Ovary (tissue), 9 donors: ENCODE results near the gene LRRC3. TPM values are rescaled to one million over a fixed set of nuclear protein-coding genes. Genes with fewer than 3 reads are reported as not detected.

Experiments used
- DNase-seq, 5 donors: peaks; one replicate each; pipeline ENCODE4 v3.0.0-alpha.2; 2019 to 2020
- H3K27ac ChIP-seq, 2 donors: fragments of 200-600 bp; one replicate each; pipeline versions ENCODE4 v1.5.1 to v1.8.0; 2019 to 2022
- H3K27me3 ChIP-seq: fragments of 200-600 bp; one replicate; pipeline ENCODE4 v1.8.0; 2022
- H3K36me3 ChIP-seq: fragments of 200-600 bp; sonication (generic); one replicate; pipeline ENCODE4 v1.5.1; 2019
- H3K4me1 ChIP-seq: one replicate; pipeline ENCODE4 v1.8.1; 2013; ENCODE audit warnings: mild to moderate bottlenecking, moderate library complexity; ENCODE audit not compliant: insufficient read depth
- H3K4me3 ChIP-seq: fragments of 200-600 bp; sonication (generic); one replicate; pipeline ENCODE4 v1.5.1; 2017
- H3K9me3 ChIP-seq, 2 donors: fragments of 200-600 bp in 1 of 2; sonication (generic) in 1 of 2; one replicate each; pipeline versions ENCODE4 v1.5.1 to v1.8.1; 2013 to 2019; ENCODE audit warnings: mild to moderate bottlenecking in 1 of 2, moderate library complexity in 1 of 2
- CTCF ChIP-seq, 3 donors: fragments of 450-650 bp in 2 of 3; fragments of 200-600 bp in 1 of 3; IDR thresholded peaks; one replicate each; pipeline versions ENCODE4 v1.5.1 to v1.8.0; 2016 to 2022; ENCODE audit warnings: antibody characterized with exemption in 3 of 3, mild to moderate bottlenecking in 1 of 3
- EP300 ChIP-seq: sonication (generic); formaldehyde crosslinking; IDR thresholded peaks from one replicate; pipeline ENCODE4 v1.6.1; 2017; ENCODE audit warnings: antibody characterized with exemption
- POLR2A ChIP-seq: fragments of 450-650 bp; IDR thresholded peaks from one replicate; pipeline ENCODE4 v1.6.1; 2017; ENCODE audit warnings: antibody characterized with exemption, mild to moderate bottlenecking, moderate library complexity
- WGBS, 3 donors: extraction: QIAGEN DNeasy Blood & Tissue Kit in 1 of 3; methylation state at CpG; one replicate each; pipeline versions ENCODE4 v1.1.5 to v1.1.7; 2013 to 2017; 5-methylcytosine and 5-hydroxymethylcytosine counted together
- intact Hi-C, 4 donors: fragments of 100-400 bp; cut with DNase I; formaldehyde crosslinking; loops; one replicate each; pipeline versions ENCODE4 v1.11.0 to v1.15.1; 2022 to 2023
- polyA plus RNA-seq, 2 donors: library from polyadenylated mRNA; stranded (reverse); fragments of 200-250 nt in 1 of 2; fragments of 350-450 nt in 1 of 2; fragmentation: Illumina TruSeq in 1 of 2; extraction: RNeasy Lipid Tissue Mini Kit (QIAGEN cat#74804) in 1 of 2; gene quantifications; one replicate each; pipeline ENCODE4 v1.2.3, GENCODE V29; 2013 to 2014
- total RNA-seq, 7 donors: library from RNA; depleted of rRNA in 2 of 7; stranded (reverse); fragments of >200 nt in 2 of 7; fragmentation: NEBNext Ultra II Directional in 3 of 7; extraction: Animal tissue kit (Norgen Biotek cat#: 25700) in 3 of 7; gene quantifications; one replicate each; pipeline versions ENCODE4 v1.1.0 to v1.2.4, GENCODE V29; 2016 to 2023
- donor health status: DM: no; HTN: no; CAD: no; lungs with moderate emphysema.
- donor health status: DM: no; HTN: no; CAD: no.
- donor health status: Bipolar disorder and iron deficiency.
- donor health status: DM: yes; HTN: yes; CAD: no.
- donor health status: DM: no; HTN: no; CAD: no.
- donor health status: DM: yes; HTN: yes; CAD: no.

The LRRC3 gene
- total and polyA plus RNA-seq, 9 donors, result 2.4 to 6.8 (median 3.9) TPM

DNA sequence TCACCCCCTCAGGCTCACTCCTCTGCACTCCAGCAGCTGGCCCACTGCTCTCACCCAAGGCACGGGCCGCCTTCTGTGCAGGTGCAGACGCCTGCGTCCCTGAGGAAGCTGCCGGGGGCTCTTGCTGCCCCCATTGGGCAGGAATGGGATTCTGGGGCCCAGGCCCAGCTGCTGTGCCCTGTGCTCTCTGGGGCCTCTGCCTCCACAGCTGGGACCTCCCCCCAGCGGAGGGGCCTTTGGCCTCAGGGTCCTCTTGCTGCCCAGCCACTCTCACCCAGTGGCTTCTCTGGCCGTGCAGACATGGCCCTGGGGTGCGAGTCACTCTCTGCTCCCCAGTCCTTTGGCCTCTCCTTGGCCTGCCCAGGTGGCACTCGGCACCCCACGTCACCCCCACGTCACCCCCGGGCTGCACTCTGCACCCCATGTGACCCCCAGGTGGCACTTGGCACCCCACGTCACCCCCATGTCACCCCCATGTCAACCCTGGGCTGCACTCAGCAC, 19.1 kb upstream of the LRRC3 start:
- WGBS, 3 donors, result 81 to 84% (median 83%) methylated on average over 13 of the region's 13 CpGs
- Histone ChIP-seq H3K36me3 (no peaks in the 10 kb centered on the region), H3K4me1 (no peaks in the 10 kb centered on the region), H3K9me3 (no peaks in the 10 kb centered on the region), H3K4me3 (no peak overlapping the region), H3K27ac (no peak overlapping the region), H3K27me3 (no peaks in the 10 kb centered on the region)
- TF ChIP-seq EP300, result no peak
- no peak for TF ChIP-seq CTCF (IDR thresholded peaks at IDR 0.05)
- TF ChIP-seq POLR2A, result no peak
- intact Hi-C loops, result no loop called here
- peak in 2 of 5 donors; percentile 6 to 10 for DNase-seq

DNA sequence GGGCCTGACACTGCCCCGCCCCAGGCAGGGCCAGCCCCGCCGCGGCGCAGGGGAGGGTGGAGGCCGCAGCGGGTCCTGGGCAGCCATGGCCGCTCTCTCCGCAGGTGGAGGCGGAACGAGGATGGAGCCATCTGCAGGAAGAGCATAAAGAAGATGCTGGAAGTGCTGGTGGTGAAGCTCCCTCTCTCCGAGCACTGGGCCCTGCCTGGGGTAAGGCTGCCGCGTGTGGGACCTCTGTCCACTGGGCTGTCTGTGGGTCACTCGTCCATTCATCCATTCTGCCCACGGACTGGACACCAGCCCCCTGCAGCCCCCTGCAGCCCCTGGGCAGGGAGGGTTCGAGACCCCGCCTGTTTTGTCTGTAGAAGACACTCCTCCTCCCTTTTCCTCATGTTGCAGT, 18.4 kb upstream of the LRRC3 start:
- intact Hi-C loops, result no loop called here
- no peak for TF ChIP-seq EP300
- no peak for TF ChIP-seq CTCF (IDR thresholded peaks at IDR 0.05)
- TF ChIP-seq POLR2A, result no peak
- no peaks in the 10 kb centered on the region for H3K27me3 ChIP-seq
- H3K27ac ChIP-seq, result no peak overlapping the region
- WGBS, 3 donors, result 81 to 83% (median 83%) methylated on average over 18 of the region's 18 CpGs
- H3K4me3 ChIP-seq, result no peak overlapping the region
- no peaks in the 10 kb centered on the region for H3K4me1 ChIP-seq
- no peaks in the 10 kb centered on the region for H3K36me3 ChIP-seq
- no peaks in the 10 kb centered on the region for H3K9me3 ChIP-seq
- DNase-seq, result peak in 2 of 5 donors; percentile 0 to 1

DNA sequence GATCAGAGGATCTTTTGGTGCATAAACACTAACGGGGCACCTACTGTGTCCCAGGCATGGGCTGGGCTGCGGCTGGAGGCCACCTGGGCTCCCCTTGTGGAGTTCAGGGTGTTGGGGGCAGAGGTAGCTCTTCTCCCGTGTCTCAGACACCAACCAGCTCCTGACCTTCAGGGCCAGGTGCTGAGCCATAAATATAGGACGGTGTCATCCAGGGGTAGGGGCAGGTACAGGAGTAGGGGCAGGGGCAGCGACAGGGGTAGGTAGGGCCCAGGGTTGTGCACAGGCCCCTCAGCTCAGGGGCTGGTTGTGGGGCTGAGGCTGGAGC, 18.0 kb upstream of the LRRC3 start:
- Histone ChIP-seq H3K27me3 (no peaks in the 10 kb centered on the region), H3K9me3 (no peaks in the 10 kb centered on the region), H3K4me3 (no peak overlapping the region), H3K36me3 (no peaks in the 10 kb centered on the region), H3K27ac (no peak overlapping the region), H3K4me1 (no peaks in the 10 kb centered on the region)
- 70 to 75% (median 71%) methylated on average over 5 of the region's 5 CpGs for WGBS, 3 donors
- TF ChIP-seq EP300 (no peak), CTCF (IDR thresholded peaks at IDR 0.05) (no peak), POLR2A (no peak)
- DNase-seq, result no peak
- intact Hi-C loops, result no loop called here

DNA sequence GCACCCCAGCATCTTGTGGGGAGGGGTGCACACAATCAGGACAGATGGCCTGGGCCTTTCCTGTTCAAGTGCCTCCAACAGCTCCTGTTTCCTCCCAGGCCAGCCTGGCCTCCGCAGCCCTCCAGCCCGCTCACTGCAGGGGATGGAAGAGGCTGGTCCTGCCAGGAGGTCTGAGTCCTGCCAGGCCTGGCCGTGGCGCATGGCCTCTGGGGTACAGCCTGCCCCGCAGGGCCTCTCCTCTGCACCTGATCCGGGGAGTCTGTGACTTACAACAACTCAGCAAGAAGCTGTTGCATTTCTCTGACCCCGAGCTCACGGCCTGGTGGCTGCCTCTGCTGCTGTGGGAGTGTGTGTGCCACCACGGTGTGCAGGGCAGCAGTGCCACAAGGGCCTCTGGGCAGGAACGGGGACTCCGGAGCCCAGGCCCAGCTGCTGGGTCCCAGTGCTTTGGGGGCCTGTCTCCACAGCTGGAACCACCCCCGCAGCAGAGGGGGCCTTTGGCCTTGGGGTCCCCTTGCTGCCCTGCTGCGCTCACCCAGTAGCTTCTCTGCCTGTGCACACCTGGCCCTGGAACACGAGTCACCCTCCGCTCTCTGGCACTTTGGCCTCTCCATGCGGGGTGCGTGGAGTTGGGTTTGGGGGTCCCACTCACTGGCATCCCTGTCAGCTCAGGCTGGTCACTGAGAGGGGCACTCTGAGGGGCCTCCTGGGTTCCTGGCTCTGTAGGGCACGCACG, 17.4 kb upstream of the LRRC3 start:
- Histone ChIP-seq H3K4me3 (no peak overlapping the region), H3K27ac (no peak overlapping the region), H3K4me1 (no peaks in the 10 kb centered on the region), H3K27me3 (no peaks in the 10 kb centered on the region), H3K36me3 (no peaks in the 10 kb centered on the region), H3K9me3 (no peaks in the 10 kb centered on the region)
- DNase-seq, result peak in 1 of 5 donors; percentile 6
- intact Hi-C loops, result no loop called here
- 76 to 82% (median 77%) methylated on average over 15 to 19 of the region's 19 CpGs for WGBS, 3 donors
- no peak for TF ChIP-seq POLR2A
- no peak for TF ChIP-seq EP300
- TF ChIP-seq CTCF (IDR thresholded peaks at IDR 0.05), result no peak
